Osteoblast (primary cell): ENCODE measurements around the gene TBC1D9B. TPM values are rescaled to one million over a fixed set of nuclear protein-coding genes. Genes with fewer than 3 reads are reported as not detected.

ENCODE experiments used
- DNase-seq: peaks from one replicate; pipeline ENCODE4 v3.0.0; 2011; ENCODE audit warnings: low spot score, mixed read lengths; ENCODE audit not compliant: insufficient read length; ENCODE audit errors: missing footprints
- H2AFZ ChIP-seq: 2 replicates; pipeline ENCODE4 v1.6.0; 2011; ENCODE audit warnings: mild to moderate bottlenecking, low read length
- H3K27ac ChIP-seq: 2 replicates; pipeline ENCODE4 v1.5.1; 2011; ENCODE audit warnings: mild to moderate bottlenecking, low read depth, low read length, moderate library complexity
- H3K27me3 ChIP-seq: 2 replicates; pipeline ENCODE4 v1.6.0; 2012; ENCODE audit warnings: mild to moderate bottlenecking, control low read depth, inconsistent platforms, low read length, moderate library complexity; ENCODE audit not compliant: insufficient read depth
- H3K36me3 ChIP-seq: 2 replicates; pipeline ENCODE4 v1.5.1; 2011; ENCODE audit warnings: mild to moderate bottlenecking, low read length, control low read depth, moderate library complexity; ENCODE audit not compliant: insufficient read depth
- H3K4me1 ChIP-seq: 2 replicates; pipeline ENCODE4 v1.5.1; 2011; ENCODE audit warnings: mild to moderate bottlenecking, low read length, control low read depth, moderate library complexity; ENCODE audit not compliant: insufficient read depth
- H3K4me2 ChIP-seq: 2 replicates; pipeline ENCODE4 v1.6.0; 2011; ENCODE audit warnings: mild to moderate bottlenecking, low read length; ENCODE audit not compliant: insufficient read depth
- H3K4me3 ChIP-seq: fragments of 200-600 bp; sonication (generic); 3 replicates; pipeline ENCODE4 v1.5.1; 2012; ENCODE audit warnings: mild to moderate bottlenecking, low read length, inconsistent platforms; ENCODE audit not compliant: insufficient read depth
- H3K79me2 ChIP-seq: 2 replicates; pipeline ENCODE4 v1.6.0; 2012; ENCODE audit warnings: mild to moderate bottlenecking, low read length, control low read depth, inconsistent platforms; ENCODE audit not compliant: insufficient read depth
- H3K9me3 ChIP-seq: 2 replicates; pipeline ENCODE4 v1.5.1; 2011; ENCODE audit warnings: low read depth, low read length, control low read depth
- H4K20me1 ChIP-seq: 2 replicates; pipeline ENCODE4 v1.6.0; 2012; ENCODE audit warnings: mild to moderate bottlenecking, low read length, control low read depth; ENCODE audit not compliant: insufficient read depth
- total RNA-seq: library from RNA; depleted of rRNA; stranded (reverse); fragments of >200 nt; gene quantifications from 2 replicates; pipeline ENCODE4 v1.2.3, GENCODE V29; 2012
- TF ChIP-seq, protein P1 (sequence below): IDR thresholded peaks from 2 replicates; pipeline ENCODE4 v1.5.1; 2011; ENCODE audit warnings: mild to moderate bottlenecking, low read depth, low read length, moderate library complexity; ENCODE audit errors: extremely low read depth

Gene TBC1D9B
- total RNA-seq, 1 donor = 89.4 TPM

DNA sequence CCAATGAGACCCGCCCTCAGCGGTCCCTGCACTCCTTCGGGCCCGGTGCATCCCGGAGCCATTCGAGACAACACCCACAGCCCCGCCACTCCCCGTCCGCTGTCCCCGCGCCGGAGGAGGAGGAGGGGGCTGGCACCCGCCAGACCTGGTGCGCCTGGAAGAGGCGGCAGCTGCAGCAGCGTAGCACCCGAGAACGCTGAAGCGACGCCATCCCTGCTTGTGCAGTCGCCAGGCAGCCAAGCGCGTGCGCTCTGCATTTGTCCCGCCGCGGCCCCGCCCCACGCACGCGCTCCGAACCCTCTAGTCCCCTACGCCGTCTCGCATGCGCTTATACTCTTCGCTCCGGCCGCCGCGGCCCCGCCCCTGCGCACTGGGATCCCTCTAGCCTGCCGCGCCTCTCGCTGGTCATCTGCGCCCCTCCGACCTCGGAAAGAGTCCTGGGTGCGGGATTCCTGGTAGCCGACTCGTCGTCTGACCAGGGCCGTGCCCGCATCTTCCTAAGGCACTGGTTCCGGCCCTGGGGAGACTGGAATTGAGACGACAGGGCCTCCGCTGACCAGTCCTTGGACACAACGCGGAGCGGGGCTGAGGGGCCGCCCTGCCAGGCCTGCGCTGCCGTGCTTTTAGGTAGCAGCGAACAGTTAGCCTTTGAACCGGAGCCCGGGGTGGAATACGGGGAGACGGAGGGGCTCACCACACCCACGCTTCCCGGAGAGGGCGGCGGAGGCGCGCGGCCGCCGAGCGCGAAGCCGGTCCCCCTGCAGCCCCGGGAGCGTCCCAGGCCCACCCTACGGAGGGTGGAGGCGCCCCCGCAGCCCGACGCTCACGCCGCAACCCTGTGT lies 48.9 kb downstream of the TBC1D9B start, which contains the start of gene MRNIP:
TSS of gene MRNIP (minus strand) at position 232 of the 842 bp plus-strand sequence. CDS start at position 211, 21 bp downstream.
- peak; percentile 99 for DNase-seq
- TF ChIP-seq, protein P1, sequence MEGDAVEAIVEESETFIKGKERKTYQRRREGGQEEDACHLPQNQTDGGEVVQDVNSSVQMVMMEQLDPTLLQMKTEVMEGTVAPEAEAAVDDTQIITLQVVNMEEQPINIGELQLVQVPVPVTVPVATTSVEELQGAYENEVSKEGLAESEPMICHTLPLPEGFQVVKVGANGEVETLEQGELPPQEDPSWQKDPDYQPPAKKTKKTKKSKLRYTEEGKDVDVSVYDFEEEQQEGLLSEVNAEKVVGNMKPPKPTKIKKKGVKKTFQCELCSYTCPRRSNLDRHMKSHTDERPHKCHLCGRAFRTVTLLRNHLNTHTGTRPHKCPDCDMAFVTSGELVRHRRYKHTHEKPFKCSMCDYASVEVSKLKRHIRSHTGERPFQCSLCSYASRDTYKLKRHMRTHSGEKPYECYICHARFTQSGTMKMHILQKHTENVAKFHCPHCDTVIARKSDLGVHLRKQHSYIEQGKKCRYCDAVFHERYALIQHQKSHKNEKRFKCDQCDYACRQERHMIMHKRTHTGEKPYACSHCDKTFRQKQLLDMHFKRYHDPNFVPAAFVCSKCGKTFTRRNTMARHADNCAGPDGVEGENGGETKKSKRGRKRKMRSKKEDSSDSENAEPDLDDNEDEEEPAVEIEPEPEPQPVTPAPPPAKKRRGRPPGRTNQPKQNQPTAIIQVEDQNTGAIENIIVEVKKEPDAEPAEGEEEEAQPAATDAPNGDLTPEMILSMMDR = no peak
- peak within 1 kb of the TSS; percentile 86 for H2AFZ ChIP-seq
- H3K27ac ChIP-seq = peak within 1 kb of the TSS; percentile 71
- H3K27me3 ChIP-seq = no peaks in the 10 kb centered on the region
- H3K9me3 ChIP-seq = no peaks in the 10 kb centered on the region
- H4K20me1 ChIP-seq = peaks cover 4% of the 10 kb centered on the region
- peaks cover 15% of the 10 kb centered on the region for H3K4me1 ChIP-seq
- peaks cover 35% of the 10 kb centered on the region for H3K79me2 ChIP-seq
- H3K4me3 ChIP-seq = peak within 1 kb of the TSS; percentile 100
- H3K36me3 ChIP-seq = peaks cover 18% of the 10 kb centered on the region
- H3K4me2 ChIP-seq = peak within 1 kb of the TSS; percentile 87

DNA sequence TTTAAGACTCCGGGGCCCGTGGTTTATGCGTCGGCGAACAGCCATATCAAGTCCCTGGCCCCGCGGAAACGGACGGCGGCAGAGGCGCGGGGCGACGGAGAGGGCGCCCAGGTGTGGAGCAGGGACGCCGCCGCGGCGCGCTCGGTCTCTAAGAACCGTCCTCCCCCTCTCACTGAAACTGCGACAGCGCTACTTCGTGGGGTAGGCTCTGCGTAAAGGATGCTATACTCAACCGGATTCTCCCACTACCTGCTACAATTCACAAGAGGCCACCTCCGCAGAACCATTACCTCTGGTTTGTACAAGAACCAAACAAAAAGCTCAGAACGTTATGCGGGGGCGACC lies 49.5 kb downstream of the TBC1D9B start:
- Histone ChIP-seq H3K27me3 (no peaks in the 10 kb centered on the region), H3K4me2 (peak overlapping the region; percentile 87), H3K79me2 (peaks cover 35% of the 10 kb centered on the region), H3K4me3 (peak overlapping the region; percentile 100), H2AFZ (peak overlapping the region; percentile 86), H4K20me1 (peaks cover 4% of the 10 kb centered on the region), H3K27ac (no peak overlapping the region), H3K4me1 (peaks cover 15% of the 10 kb centered on the region), H3K36me3 (peaks cover 14% of the 10 kb centered on the region), H3K9me3 (no peaks in the 10 kb centered on the region)
- TF ChIP-seq, protein P1 = no peak
- peak; percentile 81 for DNase-seq

DNA sequence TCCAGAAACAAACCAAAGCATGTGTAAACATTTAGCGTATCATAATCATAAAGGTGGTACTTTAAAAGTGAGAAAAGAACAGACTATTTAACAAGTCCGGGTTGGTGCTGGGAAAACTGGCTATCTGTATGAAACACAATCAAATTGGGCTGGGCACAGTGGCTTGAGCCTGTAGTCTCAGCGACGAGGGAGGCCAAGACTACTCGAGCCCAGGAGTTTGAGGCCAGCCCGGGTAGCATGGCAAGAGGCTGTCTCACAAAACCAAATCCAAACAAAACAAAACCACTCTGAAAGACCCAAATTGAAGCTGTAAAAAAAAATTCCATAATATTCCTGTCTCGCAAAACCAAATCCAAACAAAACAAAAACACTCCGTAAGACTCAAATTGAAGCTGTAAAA lies 53.3 kb downstream of the TBC1D9B start:
- no peaks in the 10 kb centered on the region for H3K27me3 ChIP-seq
- H4K20me1 ChIP-seq = peaks cover 4% of the 10 kb centered on the region
- peak overlapping the region; percentile 2 for H3K4me2 ChIP-seq
- peak; percentile 63 for DNase-seq
- H3K36me3 ChIP-seq = peaks cover 30% of the 10 kb centered on the region
- H3K4me1 ChIP-seq = peaks cover 4% of the 10 kb centered on the region
- peaks cover 35% of the 10 kb centered on the region for H3K79me2 ChIP-seq
- no peak overlapping the region for H3K27ac ChIP-seq
- no peak overlapping the region for H3K4me3 ChIP-seq
- no peaks in the 10 kb centered on the region for H3K9me3 ChIP-seq
- TF ChIP-seq, protein P1 = no peak
- no peak overlapping the region for H2AFZ ChIP-seq

DNA sequence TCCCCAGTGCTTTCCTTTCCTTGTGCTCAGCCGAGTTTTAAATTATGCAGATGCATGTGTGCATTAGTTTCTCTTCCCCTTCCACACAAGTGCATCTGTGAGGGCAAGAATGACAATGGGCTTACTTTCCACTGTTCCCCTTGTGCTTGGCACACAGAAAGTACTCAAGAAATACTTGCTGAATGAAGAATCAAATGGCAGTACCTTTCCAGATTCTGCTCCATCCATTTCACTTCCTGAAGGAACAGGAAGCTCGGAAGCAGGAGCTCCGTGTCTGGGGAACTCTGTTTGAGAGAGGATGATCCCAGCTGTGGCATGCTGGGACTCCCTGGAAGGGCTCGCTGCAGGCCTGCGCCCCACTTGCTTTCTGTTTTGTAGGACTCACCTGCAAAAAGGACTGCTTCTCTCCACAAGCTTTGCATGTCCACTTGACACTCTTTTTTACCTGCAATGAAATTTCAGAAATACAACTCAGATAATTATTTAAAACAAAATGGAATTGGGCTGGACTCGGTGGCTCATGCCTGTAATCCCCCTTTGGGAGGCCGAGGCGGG lies 54.6 kb downstream of the TBC1D9B start:
- no peaks in the 10 kb centered on the region for H3K9me3 ChIP-seq
- peaks cover under 1% of the 10 kb centered on the region for H4K20me1 ChIP-seq
- H3K27ac ChIP-seq = no peak overlapping the region
- no peak overlapping the region for H3K4me3 ChIP-seq
- TF ChIP-seq, protein P1 = no peak
- peak; percentile 19 for DNase-seq
- no peaks in the 10 kb centered on the region for H3K27me3 ChIP-seq
- H3K36me3 ChIP-seq = peaks cover 37% of the 10 kb centered on the region
- peaks cover 30% of the 10 kb centered on the region for H3K79me2 ChIP-seq
- no peak overlapping the region for H3K4me2 ChIP-seq
- H3K4me1 ChIP-seq = peaks cover 4% of the 10 kb centered on the region
- H2AFZ ChIP-seq = no peak overlapping the region
